Measurements from ENCODE around the gene EXOC2.

Gene EXOC2

GRCh38 chr6:516213-516612 is 176.7 kb downstream of the EXOC2 start:
- no peaks in the 10 kb centered on the region for H3K27me3 ChIP-seq (ENCODE audit: control insufficient read depth, insufficient read depth, low read length)
- H3K4me1 ChIP-seq (ENCODE audit: control insufficient read depth, insufficient read depth, low read length) = peaks cover 15% of the 10 kb centered on the region
- H3K9ac ChIP-seq (ENCODE audit: low read length) = no peak overlapping the region
- H3K36me3 ChIP-seq (ENCODE audit: control insufficient read depth, insufficient read depth, low read length) = peaks cover 9% of the 10 kb centered on the region; the same call in 1 of the 2 replicates
- peaks cover 7% of the 10 kb centered on the region for H3K9me3 ChIP-seq (ENCODE audit: control insufficient read depth, insufficient read depth, low read depth, low read length)
- no peak overlapping the region for H3K27ac ChIP-seq (ENCODE audit: low read depth, low read length)
- no peak overlapping the region for H3K4me3 ChIP-seq (ENCODE audit: low read depth, low read length)

- H3K36me3 ChIP-seq (ENCODE audit: control insufficient read depth, insufficient read depth, low read length) = peaks cover 2% of the 10 kb centered on the region; the same call in 1 of the 2 replicates
- H3K9ac ChIP-seq (ENCODE audit: low read length) = no peak overlapping the region
- H3K9me3 ChIP-seq (ENCODE audit: control insufficient read depth, insufficient read depth, low read depth, low read length) = no peaks in the 10 kb centered on the region
- H3K4me3 ChIP-seq (ENCODE audit: low read depth, low read length) = no peak overlapping the region
- peaks cover 15% of the 10 kb centered on the region for H3K4me1 ChIP-seq (ENCODE audit: control insufficient read depth, insufficient read depth, low read length)
- no peaks in the 10 kb centered on the region for H3K27me3 ChIP-seq (ENCODE audit: control insufficient read depth, insufficient read depth, low read length)
- H3K27ac ChIP-seq (ENCODE audit: low read depth, low read length) = no peak overlapping the region
Observed at GRCh38 chr6:515267-515666, 177.7 kb downstream of the EXOC2 start.

GRCh38 chr6:514396-514978 is 178.5 kb downstream of the EXOC2 start:
- Histone ChIP-seq H3K4me3 (ENCODE audit: low read depth, low read length) (no peak overlapping the region), H3K4me1 (ENCODE audit: control insufficient read depth, insufficient read depth, low read length) (peaks cover 15% of the 10 kb centered on the region), H3K27ac (ENCODE audit: low read depth, low read length) (no peak overlapping the region), H3K9ac (ENCODE audit: low read length) (no peak overlapping the region), H3K27me3 (ENCODE audit: control insufficient read depth, insufficient read depth, low read length) (no peaks in the 10 kb centered on the region), H3K36me3 (ENCODE audit: control insufficient read depth, insufficient read depth, low read length) (peaks cover 2% of the 10 kb centered on the region; the same call in 1 of the 2 replicates), H3K9me3 (ENCODE audit: control insufficient read depth, insufficient read depth, low read depth, low read length) (no peaks in the 10 kb centered on the region)

- peaks cover 18% of the 10 kb centered on the region for H3K4me1 ChIP-seq (ENCODE audit: control insufficient read depth, insufficient read depth, low read length)
- no peak overlapping the region for H3K4me3 ChIP-seq (ENCODE audit: low read depth, low read length)
- H3K36me3 ChIP-seq (ENCODE audit: control insufficient read depth, insufficient read depth, low read length) = peaks cover 2% of the 10 kb centered on the region; the same call in 1 of the 2 replicates
- no peaks in the 10 kb centered on the region for H3K27me3 ChIP-seq (ENCODE audit: control insufficient read depth, insufficient read depth, low read length)
- no peaks in the 10 kb centered on the region for H3K9me3 ChIP-seq (ENCODE audit: control insufficient read depth, insufficient read depth, low read depth, low read length)
- no peak overlapping the region for H3K9ac ChIP-seq (ENCODE audit: low read length)
- H3K27ac ChIP-seq (ENCODE audit: low read depth, low read length) = no peak overlapping the region
Observed at GRCh38 chr6:513961-514360, 179.0 kb downstream of the EXOC2 start.

GRCh38 chr6:513058-513457 is 179.9 kb downstream of the EXOC2 start:
- no peaks in the 10 kb centered on the region for H3K27me3 ChIP-seq (ENCODE audit: control insufficient read depth, insufficient read depth, low read length)
- H3K9ac ChIP-seq (ENCODE audit: low read length) = no peak overlapping the region
- H3K36me3 ChIP-seq (ENCODE audit: control insufficient read depth, insufficient read depth, low read length) = peaks cover 2% of the 10 kb centered on the region; the same call in 1 of the 2 replicates
- no peaks in the 10 kb centered on the region for H3K9me3 ChIP-seq (ENCODE audit: control insufficient read depth, insufficient read depth, low read depth, low read length)
- no peak overlapping the region for H3K27ac ChIP-seq (ENCODE audit: low read depth, low read length)
- H3K4me1 ChIP-seq (ENCODE audit: control insufficient read depth, insufficient read depth, low read length) = peaks cover 21% of the 10 kb centered on the region
- H3K4me3 ChIP-seq (ENCODE audit: low read depth, low read length) = no peak overlapping the region

- no peak overlapping the region for H3K27ac ChIP-seq (ENCODE audit: low read depth, low read length)
- peaks cover 21% of the 10 kb centered on the region for H3K4me1 ChIP-seq (ENCODE audit: control insufficient read depth, insufficient read depth, low read length)
- H3K4me3 ChIP-seq (ENCODE audit: low read depth, low read length) = no peak overlapping the region
- no peak overlapping the region for H3K9ac ChIP-seq (ENCODE audit: low read length)
- H3K9me3 ChIP-seq (ENCODE audit: control insufficient read depth, insufficient read depth, low read depth, low read length) = no peaks in the 10 kb centered on the region
- peaks cover 2% of the 10 kb centered on the region; the same call in 1 of the 2 replicates for H3K36me3 ChIP-seq (ENCODE audit: control insufficient read depth, insufficient read depth, low read length)
- H3K27me3 ChIP-seq (ENCODE audit: control insufficient read depth, insufficient read depth, low read length) = no peaks in the 10 kb centered on the region
Observed at GRCh38 chr6:511488-512137, 181.3 kb downstream of the EXOC2 start.

GRCh38 chr6:509676-510075 is 183.3 kb downstream of the EXOC2 start:
- H3K9ac ChIP-seq (ENCODE audit: low read length) = no peak overlapping the region
- H3K27me3 ChIP-seq (ENCODE audit: control insufficient read depth, insufficient read depth, low read length) = no peaks in the 10 kb centered on the region
- H3K27ac ChIP-seq (ENCODE audit: low read depth, low read length) = no peak overlapping the region
- peaks cover 2% of the 10 kb centered on the region; the same call in 1 of the 2 replicates for H3K36me3 ChIP-seq (ENCODE audit: control insufficient read depth, insufficient read depth, low read length)
- no peak overlapping the region for H3K4me3 ChIP-seq (ENCODE audit: low read depth, low read length)
- H3K4me1 ChIP-seq (ENCODE audit: control insufficient read depth, insufficient read depth, low read length) = peaks cover 10% of the 10 kb centered on the region
- no peaks in the 10 kb centered on the region for H3K9me3 ChIP-seq (ENCODE audit: control insufficient read depth, insufficient read depth, low read depth, low read length)

- peaks cover 8% of the 10 kb centered on the region; the same call in 1 of the 2 replicates for H3K36me3 ChIP-seq (ENCODE audit: control insufficient read depth, insufficient read depth, low read length)
- H3K4me3 ChIP-seq (ENCODE audit: low read depth, low read length) = no peak overlapping the region
- H3K9ac ChIP-seq (ENCODE audit: low read length) = no peak overlapping the region
- no peaks in the 10 kb centered on the region for H3K9me3 ChIP-seq (ENCODE audit: control insufficient read depth, insufficient read depth, low read depth, low read length)
- H3K27me3 ChIP-seq (ENCODE audit: control insufficient read depth, insufficient read depth, low read length) = no peaks in the 10 kb centered on the region
- peaks cover 6% of the 10 kb centered on the region; the same call in 1 of the 2 replicates for H3K4me1 ChIP-seq (ENCODE audit: control insufficient read depth, insufficient read depth, low read length)
- no peak overlapping the region for H3K27ac ChIP-seq (ENCODE audit: low read depth, low read length)
Observed at GRCh38 chr6:508614-509013, 184.3 kb downstream of the EXOC2 start.

GRCh38 chr6:508006-508405 is 184.9 kb downstream of the EXOC2 start:
- Histone ChIP-seq H3K36me3 (ENCODE audit: control insufficient read depth, insufficient read depth, low read length) (peaks cover 8% of the 10 kb centered on the region; the same call in 1 of the 2 replicates), H3K4me1 (ENCODE audit: control insufficient read depth, insufficient read depth, low read length) (peaks cover 6% of the 10 kb centered on the region; the same call in 1 of the 2 replicates), H3K9ac (ENCODE audit: low read length) (no peak overlapping the region), H3K27me3 (ENCODE audit: control insufficient read depth, insufficient read depth, low read length) (no peaks in the 10 kb centered on the region), H3K9me3 (ENCODE audit: control insufficient read depth, insufficient read depth, low read depth, low read length) (no peaks in the 10 kb centered on the region), H3K4me3 (ENCODE audit: low read depth, low read length) (no peak overlapping the region), H3K27ac (ENCODE audit: low read depth, low read length) (no peak overlapping the region)

- no peak overlapping the region for H3K27ac ChIP-seq (ENCODE audit: low read depth, low read length)
- H3K9ac ChIP-seq (ENCODE audit: low read length) = no peak overlapping the region
Observed at GRCh38 chr6:506920-507622, 185.9 kb downstream of the EXOC2 start.

GRCh38 chr6:506508-506907 is 186.4 kb downstream of the EXOC2 start:
- Histone ChIP-seq H3K27me3 (ENCODE audit: control insufficient read depth, insufficient read depth, low read length) (no peaks in the 10 kb centered on the region), H3K4me3 (ENCODE audit: low read depth, low read length) (no peak overlapping the region), H3K4me1 (ENCODE audit: control insufficient read depth, insufficient read depth, low read length) (peaks cover 12% of the 10 kb centered on the region), H3K27ac (ENCODE audit: low read depth, low read length) (no peak overlapping the region), H3K36me3 (ENCODE audit: control insufficient read depth, insufficient read depth, low read length) (peaks cover 6% of the 10 kb centered on the region; the same call in 1 of the 2 replicates), H3K9ac (ENCODE audit: low read length) (no peak overlapping the region), H3K9me3 (ENCODE audit: control insufficient read depth, insufficient read depth, low read depth, low read length) (no peaks in the 10 kb centered on the region)

More at GRCh38 chr6:506920-507622, 185.9 kb downstream of the EXOC2 start:
- Histone ChIP-seq H3K4me1 (ENCODE audit: control insufficient read depth, insufficient read depth, low read length) (peaks cover 8% of the 10 kb centered on the region), H3K4me3 (ENCODE audit: low read depth, low read length) (no peak overlapping the region), H3K27me3 (ENCODE audit: control insufficient read depth, insufficient read depth, low read length) (no peaks in the 10 kb centered on the region), H3K36me3 (ENCODE audit: control insufficient read depth, insufficient read depth, low read length) (peaks cover 8% of the 10 kb centered on the region; the same call in 1 of the 2 replicates), H3K9me3 (ENCODE audit: control insufficient read depth, insufficient read depth, low read depth, low read length) (no peaks in the 10 kb centered on the region)

Measured in HUES6 (cell line).